CD4-positive, alpha-beta T cell treated with Interleukin-4 for 1 hour (primary cell): ENCODE results near the gene APLP1.
A peak's percentile ranks its signal among the peaks of the same experiment; 100 is the strongest.
"Not testable (repeated sequence)": the region's sequence is repeated elsewhere in the genome, so short reads cannot be mapped to it uniquely, and the experiment has no call there.

Source experiments
- DNase-seq, 2 donors: peaks; one replicate each; pipeline ENCODE4 v3.0.0-alpha.2; 2020 to 2022

The APLP1 gene

DNA sequence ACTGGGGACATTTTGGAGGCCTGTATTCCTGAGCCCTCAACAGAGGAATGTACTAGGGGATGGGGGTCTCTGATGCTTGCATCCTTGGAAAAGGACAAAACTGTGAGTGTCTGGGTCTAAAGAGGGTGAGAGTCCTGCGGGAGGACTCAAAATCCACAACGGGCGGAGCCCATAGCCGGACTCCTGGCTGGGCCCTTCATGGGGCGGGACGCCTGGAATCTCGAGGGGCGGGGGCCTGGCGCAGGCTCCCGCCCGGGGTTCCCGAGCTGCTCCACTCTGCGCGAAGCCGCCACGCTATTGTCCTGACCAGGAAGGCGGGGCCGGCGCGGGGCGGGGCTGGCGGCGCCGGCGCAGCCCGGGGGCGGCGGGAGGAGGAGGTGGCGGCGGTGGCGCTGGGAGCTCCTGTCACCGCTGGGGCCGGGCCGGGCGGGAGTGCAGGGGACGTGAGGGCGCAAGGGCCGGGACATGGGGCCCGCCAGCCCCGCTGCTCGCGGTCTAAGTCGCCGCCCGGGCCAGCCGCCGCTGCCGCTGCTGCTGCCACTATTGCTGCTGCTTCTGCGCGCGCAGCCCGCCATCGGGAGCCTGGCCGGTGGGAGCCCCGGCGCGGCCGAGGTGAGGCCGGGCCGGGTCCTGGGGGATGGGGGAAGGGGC, at the start of gene APLP1:
Gene APLP1 (plus strand): TSS at position 403 of the 651 bp plus-strand sequence. CDS start 63 bp downstream, at position 466.
- DNase-seq: peak; percentile 45 to 62

DNA sequence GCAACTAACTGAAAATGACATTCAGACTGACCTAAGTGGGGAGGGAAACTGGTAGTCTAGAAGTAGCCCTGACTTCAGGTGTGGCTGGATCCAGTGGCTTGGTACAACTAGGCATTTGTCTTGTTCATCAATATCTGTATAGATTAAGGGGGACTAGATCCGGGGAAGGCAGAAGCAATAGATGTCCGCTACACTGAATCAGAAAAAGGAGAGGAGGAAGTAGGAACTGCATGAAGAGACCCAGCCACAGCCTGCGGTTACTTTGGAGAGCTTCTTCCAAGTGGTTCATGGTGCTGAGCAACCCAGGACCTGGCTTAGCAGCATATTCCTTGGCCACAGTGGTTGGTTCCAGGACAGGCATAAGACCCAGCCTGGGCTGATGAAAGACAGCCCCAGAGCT, 45.8 kb upstream of the APLP1 start:
- DNase-seq: no peak

DNA sequence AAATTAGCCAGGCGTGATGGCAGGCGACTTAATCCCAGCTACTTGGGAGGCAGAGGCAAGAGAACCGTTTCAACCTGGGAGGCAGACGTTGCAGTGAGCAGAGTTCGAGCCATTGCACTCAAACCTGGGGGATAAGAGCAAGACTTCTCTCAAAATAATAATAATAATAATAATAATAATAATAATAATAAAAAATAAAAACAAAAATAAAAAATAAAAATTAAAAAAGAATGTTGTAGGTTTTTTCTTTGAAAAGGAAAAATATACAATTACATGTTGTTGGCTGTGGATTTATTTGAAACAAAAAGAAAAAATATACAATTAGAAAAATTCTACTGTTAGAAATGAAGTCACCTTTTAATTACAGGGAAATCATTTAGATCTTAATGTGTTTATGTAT, 44.2 kb upstream of the APLP1 start:
- no peak for DNase-seq

DNA sequence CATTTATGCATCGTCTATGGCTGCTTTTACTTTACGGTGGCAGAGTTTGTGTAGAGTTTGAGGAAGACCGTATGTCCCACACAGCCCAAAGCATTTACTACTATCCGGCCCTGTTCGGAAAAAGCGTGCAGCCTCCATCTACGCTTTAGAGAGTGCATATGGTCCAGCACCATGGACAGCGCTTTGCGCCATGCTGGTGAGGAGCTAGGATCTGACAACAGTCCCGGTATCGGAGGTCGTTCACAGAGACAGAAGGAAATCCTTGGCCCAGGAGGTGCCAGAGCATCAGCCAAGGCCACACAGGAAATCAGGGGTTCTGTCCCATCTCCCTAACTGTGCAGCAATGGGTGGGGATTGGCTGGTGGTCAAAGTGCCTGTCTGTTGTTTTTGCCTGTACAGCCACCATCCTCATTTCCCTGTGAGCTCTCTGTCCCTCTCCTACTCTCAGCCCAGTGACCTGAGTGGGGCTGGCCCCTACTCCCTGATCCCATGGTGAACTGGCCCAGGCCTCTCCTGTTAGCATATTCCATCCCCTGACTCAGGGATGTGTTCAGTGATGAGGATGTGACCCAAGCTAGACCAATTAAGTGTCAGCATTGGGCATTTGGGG, 39.6 kb upstream of the APLP1 start:
- peak; percentile 25 to 26 for DNase-seq

DNA sequence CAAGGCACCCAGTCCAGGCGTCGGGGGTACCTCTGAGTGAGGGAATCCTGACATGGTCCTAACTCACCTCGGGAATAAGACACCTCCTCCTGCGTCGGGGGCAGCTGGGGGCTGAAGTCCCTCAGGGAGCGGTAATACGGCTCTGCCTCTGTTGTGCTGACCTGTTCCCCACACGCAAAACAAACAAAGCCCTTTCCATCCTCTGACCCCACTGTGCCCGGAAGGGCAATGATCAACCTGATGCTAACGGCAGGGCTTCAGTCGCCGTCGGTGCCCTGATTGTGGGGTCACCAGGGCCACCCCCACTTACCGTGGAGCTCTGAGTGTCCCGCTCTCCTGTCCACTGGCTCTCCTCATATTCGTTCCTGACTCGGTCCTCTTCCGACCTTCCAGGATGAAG, 37.4 kb upstream of the APLP1 start:
- DNase-seq: no peak

DNA sequence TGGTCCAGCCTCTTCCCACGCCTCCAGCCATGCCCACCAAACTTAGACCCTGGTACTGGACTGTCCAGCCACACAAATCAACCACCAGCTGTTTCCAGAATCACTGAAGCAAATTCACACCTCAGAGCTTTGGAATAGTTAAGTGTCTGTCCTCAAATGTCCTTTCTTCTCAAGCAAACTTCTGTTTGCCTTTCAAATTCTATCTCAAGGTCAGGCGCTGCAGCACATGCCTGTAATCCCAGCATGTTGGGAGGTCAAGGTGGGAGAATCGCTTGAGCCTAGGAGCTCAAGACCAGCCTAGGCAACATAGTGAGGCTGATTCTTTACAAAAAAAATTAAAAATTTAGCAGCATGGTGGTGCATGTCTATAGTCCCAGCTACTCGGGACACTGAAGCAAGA, 36.3 kb upstream of the APLP1 start:
- no peak for DNase-seq

DNA sequence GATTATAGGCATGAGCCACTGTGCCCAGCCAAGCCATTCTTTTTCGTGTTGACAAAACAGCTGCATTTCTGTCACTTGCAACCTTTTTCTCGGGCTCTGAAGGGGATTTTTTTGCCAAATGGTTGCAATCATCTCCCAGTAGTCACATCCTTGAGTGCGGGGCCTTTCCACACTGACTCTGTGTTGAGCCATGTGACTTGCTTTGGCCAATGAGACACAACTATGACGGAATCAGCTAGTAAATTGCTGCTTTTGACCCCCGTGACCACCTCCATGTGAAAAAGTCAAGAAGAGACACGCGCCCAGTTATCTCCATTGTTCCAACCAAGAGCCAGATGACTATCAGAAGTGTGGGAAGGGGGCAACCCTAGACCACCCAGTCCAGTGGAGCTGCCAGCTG, 34.4 kb upstream of the APLP1 start:
- DNase-seq: no peak

DNA sequence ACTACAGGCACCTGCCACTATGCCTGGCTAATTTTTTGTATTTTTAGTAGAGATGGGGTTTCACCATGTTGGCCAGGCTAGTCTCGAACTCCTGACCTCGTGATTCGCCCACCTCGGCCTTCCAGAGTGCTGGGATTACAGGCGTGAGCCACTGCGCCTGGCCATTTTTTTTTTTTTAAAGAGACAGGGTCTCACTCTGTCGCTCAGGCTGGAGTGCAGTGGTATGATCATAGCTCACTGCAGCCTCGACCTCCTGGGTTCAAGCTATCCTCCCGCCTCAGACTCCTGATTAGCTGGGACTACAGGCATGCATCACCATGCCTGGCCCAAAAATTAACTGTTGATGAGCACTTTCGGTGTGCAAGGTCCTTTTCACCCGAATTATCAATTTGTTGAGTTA, 32.3 kb upstream of the APLP1 start:
- not testable (repeated sequence) for DNase-seq

DNA sequence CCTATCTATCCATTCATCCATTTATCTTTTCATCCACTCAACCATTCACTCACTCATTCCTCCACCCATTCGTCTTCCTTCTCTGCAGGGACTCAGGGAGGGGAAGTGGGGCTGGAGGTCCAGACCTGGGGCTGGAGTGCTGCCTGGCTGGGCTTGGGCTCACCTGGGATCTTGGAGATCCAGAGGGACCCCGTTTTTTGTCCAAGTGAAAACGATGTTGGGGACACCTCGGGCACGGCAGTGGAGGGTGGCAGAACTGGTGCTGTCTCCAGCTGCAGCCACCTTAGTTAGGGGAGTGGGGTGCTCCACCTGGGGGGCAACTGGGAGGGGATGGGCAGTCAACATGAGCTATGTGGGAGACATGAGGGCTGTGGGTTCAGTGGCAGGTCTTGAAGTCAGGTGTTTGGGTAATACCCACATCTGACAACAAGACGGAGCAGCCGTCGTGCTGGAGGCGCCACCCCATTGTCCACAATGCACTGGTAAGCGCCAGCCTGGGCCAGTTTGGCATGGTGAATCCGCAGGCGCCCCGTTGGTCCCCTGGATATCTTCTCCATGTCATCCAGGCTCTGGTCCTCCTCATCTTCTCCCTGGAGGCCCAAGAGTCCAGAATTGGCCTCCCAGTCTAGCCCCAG, 26.3 kb upstream of the APLP1 start:
- DNase-seq: no peak

DNA sequence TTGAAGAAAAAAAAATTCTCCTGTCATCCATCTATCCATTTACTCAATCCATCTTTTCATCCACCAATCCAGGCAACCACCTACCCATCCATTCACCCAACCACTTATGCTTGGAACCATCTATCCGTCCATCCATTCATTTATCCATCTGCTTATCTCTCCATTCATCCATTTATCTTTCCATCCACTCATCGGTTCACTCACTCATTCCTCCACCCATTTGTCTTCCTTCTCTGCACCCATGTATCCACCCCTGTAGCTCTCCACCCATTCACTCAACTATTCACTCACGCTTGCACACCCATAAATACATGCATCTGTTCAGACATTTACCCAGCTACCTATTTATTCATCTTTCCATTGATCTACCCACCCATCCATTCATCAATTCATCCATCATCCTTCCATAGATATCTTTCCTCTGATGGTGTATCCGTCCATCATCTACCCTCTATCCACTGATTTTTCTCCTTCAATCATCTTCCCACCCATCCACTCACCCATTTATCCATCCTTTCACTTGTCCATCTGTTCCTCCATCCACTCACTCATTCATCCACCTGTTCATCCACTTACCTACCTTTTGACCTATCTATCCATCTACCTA, 25.6 kb upstream of the APLP1 start:
- DNase-seq: no peak

DNA sequence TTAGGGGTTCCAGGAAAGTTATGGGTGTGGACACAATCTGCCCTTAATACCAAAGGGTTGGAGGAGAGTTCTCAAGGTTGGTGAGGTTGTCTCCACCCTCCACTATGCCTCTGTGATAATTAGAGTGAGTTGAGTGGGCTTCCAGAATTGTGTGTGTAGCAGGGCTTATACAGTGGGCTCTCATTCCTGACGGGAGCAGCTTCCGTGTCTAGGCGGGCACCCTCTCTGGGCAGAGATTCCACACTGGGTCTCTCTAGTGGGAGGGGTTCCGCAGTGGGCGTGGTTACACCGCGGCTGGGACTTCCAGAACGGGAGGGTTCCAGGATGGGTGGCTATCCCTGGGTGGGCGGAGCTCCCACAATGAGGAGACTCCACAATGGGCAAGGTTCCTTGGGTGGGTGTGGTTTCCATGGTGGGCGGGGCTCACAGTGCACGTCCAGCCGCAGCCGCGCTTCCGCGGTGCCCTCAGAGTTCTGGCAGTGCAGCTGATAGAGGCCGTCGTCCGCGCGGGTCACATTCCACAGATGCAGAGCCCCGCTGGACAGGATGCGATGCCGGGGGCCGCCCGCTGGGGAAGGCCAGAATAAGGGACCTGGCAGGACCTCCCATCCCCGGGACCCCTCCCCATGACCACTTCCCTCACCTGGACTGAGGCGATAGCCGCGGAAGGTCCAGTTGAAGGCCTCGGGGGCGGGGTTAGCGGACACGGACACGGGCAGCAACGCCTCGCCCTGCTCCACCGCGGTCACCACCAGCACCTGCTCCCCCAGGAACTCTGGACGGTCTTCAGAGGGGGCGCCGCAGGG, 24.5 kb upstream of the APLP1 start:
- no peak for DNase-seq

DNA sequence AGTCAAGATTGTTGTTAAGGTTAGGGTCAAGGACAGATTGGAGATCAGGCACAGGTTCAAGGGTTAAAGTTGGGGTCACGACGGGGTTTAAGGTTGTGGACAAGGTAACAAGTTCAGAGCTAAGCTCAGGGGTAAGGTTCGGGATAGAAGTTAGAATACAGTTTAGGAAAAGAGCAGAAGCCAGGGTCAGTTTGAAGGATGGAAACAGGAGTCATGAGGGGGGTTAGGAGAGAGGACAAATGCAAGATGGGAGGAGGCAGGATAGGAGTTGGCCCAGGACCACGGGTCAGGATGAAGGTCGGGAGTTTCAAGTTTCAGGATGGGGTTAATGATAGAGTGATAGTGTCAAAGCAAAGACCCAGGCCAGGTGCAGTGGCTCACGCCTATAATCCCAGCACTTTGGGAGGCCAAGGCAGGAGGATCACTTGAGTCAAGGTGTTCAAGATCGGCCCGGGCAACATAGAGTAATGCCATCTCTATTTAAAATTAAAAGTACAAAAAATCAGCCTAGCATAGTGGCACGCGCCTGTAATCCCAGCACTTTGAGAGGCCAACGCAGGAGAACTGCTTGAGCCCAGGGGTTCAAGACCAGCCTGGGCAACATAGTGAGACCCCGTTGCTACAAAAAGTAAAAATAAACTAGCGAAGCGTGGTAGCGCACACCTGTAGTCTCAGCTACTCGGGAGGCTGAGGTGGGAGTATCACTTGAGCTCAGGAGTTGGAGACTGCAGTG, 23.7 kb upstream of the APLP1 start:
- DNase-seq: no peak

DNA sequence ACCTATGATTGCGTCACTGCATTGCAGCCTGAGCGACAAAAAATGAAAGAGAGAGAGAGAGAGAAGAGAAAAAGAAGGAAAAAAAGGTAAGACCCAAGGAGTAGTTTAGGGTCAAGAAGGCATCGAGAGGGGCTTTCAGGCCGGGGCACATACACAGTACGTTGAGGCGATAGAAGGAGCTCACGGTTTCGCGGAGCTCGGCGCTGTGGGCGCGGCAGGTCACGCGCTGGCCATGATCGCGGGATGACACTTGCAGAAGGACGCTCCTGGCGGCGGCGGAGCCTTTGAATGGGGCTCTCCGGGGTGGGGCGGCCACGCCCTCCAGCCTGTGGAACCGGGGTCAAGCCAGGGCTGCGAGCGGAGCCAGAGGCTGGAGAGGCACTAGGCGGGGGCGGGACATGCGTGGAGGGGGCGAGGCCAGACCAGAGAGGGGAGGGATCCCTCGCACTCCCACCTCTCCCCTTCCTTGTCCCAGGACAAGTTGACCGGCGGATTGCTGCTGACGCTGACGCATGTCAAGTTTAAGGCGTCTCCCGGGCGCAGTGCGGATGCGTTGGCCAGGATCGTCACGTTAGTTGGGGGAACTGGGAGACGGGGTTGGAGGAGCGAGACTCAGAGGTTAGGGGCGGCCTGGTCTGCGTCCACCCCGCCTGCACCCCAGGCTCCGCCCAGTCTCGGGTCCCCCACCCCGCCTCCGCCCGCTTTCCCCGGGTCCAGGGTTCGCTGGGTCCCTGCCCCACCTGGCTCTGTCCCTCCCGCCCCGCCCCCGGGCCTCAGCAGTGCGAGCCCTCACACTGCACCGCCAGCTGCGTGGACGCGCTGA, 22.9 kb upstream of the APLP1 start:
- no peak for DNase-seq

DNA sequence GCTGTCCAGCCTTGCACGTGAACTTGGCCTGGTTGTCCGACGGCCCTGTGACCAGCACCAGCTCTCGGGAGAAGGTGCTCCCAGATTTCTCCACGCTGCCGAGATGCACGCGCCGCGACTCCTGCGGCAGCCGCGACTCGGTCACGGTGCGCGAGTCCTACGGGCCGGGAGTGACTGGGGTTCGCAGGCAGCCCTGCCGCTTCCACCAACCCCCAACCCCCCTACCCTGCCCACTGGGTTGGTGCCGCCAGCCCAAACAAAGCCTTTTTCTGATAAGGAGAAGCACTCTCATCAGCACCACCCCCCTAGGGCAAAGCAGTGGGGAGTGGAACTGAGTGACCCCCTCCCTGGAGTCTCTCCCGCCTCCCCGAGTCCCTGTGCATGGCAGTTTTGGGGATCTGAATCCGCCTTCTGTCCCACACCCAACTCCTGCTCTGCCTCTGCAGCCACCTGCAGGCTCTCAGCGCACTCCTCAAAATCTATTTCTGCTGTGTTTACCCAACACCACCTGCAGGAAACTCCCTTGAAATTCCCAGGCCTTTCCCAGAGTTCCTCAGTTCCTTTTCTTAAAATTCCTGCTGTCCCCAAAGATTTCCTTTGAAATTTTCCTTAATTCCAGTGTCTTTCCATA, 22.2 kb upstream of the APLP1 start:
- DNase-seq: no peak

DNA sequence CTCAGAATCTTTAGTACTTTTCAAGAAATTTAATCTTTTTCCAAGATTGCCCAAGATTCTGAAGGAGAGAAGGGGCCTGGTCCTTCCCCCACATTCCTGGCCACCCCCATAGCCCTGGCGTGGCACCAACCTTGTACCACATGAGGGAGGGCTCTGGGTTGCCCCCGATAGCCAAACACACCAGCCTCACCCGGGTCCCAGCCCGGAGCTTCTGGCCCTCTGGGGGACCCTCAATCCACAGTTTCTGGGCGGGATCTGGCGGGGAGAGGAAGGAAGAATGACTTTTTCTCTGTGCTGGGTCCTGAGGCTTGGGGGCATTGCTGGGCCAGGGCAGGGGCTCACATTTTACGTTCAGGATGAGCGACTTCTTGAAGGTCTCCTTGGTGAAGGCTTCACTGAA, 20.5 kb upstream of the APLP1 start:
- DNase-seq: no peak

DNA sequence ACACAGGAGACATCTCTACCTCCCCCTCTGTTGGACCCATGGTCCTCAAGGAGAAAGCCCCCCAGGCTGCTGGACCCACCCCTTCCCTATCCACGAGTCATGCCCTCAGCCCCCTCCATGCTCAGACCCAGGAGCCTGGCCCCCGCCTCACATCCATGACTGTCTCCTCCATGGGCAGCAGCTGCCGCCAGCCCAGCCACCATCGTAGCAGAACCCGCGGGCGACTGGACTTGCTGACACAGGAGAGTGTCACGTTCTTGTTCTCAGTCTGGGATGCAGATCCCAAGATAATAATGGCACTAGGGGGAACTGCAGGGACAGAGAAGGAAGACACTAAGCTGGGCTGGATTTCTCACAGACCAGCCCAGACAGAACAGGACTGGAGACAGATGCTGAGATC, 19.9 kb upstream of the APLP1 start:
- DNase-seq: no peak

DNA sequence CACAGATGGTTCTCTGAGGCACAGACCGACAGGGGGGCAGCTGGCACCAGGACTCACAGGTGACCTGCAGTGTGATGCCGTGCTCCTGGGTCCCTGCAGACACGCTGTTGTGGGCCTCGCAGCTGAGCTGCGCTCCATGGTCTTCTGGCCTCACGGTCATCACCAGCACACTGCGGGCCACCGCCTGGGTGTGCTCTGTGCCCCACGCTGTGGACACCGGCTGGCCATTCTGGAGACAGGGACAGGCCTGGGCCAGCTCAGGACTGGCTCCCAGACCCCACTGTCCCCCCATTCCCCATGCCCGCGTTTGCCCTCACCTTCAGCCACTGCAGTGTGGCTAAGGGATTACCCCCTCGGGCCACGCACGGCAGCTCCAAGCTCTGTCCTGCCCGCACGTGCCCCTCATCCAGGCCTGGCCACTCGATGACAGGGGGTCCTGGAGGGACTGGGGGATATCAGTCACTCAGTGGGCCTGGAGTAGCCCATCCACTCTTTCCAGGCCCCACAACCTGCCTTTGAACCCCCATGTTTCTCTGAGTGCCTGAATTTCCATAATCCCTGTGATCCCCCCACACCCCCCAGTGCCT, 19.4 kb upstream of the APLP1 start:
- DNase-seq: no peak

DNA sequence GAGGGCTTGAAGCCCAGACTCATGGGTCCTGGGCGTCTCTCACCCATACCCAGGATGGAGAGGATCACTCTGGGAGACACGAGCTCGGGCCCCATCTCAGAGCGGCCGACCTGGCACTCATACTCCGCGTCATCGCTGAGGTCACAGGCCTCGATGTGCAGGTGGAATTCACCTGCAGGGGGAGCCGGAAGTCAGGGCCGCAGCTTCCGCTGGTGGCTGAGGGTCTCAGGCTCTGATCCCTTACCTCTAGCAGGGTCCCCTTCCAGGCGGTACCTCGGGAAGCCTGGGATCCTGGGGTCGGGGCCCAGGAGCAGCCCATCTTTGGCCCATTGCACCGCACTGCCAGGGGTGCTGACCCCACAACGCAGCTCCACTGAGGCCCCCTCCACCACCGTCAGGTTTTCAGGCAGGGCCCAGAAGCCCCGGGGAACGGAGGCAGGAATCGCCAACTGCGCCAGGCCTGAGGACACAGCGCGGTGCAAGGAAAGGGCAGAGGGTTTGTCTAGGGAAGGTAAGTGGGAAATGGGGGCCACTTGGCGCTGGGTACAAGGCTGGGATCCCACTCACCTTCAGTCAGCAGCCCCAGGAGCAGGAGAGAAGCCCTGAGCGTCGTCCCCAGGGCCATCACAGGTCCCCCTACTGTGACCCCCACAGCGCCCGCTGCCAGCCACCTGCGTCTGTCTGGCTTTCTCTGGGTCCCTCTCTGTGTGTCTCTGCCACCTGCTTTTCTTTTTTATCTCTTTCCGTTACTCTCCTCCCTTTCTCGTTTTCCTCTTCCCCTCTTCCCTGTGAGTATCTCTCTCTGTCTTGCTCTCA, 17.0 kb upstream of the APLP1 start:
- no peak for DNase-seq

DNA sequence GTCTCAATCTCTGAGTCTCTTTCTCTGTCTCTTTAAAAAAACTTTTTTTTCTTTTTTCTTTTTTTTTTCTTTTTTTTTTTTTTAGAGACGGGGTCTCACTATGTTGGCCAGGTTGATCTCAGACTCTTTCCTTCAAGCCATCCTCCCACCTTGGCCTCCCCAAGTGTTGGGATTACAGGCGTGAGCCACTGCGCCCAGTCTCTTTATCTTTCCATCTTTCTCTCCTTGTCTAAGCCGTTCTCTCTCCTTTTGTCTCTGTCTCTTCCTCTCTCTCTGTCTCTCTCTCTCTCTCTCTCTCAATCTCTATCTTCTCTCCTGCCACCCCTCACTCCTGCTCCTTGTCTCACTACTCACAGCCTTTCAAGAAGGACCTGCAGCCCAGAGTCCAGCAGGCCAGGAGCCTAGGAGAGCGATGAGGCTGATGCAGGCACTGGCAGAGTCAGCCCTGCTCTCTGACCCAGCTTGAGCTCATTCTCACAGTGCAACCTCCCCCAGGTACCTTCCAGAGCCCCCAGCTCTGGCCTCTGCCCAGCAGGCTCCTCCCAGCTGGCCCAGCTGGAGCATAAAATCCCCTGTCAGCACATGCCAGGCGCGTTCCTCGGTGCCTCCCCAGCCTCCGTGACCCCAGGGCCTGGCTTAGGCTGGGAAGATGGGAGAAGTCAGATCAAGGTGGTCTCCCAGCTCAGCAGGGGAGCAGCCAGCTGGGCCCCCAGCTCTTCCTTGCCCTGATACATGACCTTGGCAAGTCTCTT, 16.2 kb upstream of the APLP1 start, which contains the start of gene NPHS1:
Gene NPHS1 (minus strand): TSS at position 476 of the 752 bp plus-strand sequence. CDS start 667 bp downstream, outside the sequence.
- no peak for DNase-seq
